SK-N-SH treated with all-trans-retinoic acid at 6 μM for 48 hours (cell line): Measurements from ENCODE around the gene NEUROG1.

Source experiments
- CREB5 ChIP-seq: fragments of 250-450 bp; sonication (Bioruptor Pico); IDR thresholded peaks from 2 replicates; pipeline ENCODE4 v1.5.1; 2020; ENCODE audit warnings: low read depth, mild to moderate bottlenecking, moderate library complexity
- CSRNP3 ChIP-seq: fragments of 250-450 bp; sonication (Bioruptor Pico); IDR thresholded peaks from 2 replicates; pipeline ENCODE4 v1.5.1; 2021; ENCODE audit warnings: mild to moderate bottlenecking, moderate library complexity
- PATZ1 ChIP-seq: fragments of 250-450 bp; sonication (Bioruptor Pico); IDR thresholded peaks from 2 replicates; pipeline ENCODE4 v1.8.0; 2020; ENCODE audit warnings: mild to moderate bottlenecking, moderate library complexity, borderline replicate concordance
- POU6F1 ChIP-seq: fragments of 250-450 bp; sonication (Bioruptor Pico); IDR thresholded peaks from 2 replicates; pipeline ENCODE4 v1.8.0; 2021; ENCODE audit warnings: low read depth, mild to moderate bottlenecking, moderate library complexity, borderline replicate concordance
- SNAI2 ChIP-seq: fragments of 250-450 bp; sonication (Bioruptor Pico); IDR thresholded peaks from 2 replicates; pipeline ENCODE4 v1.5.0; 2020; ENCODE audit warnings: mild to moderate bottlenecking, moderate library complexity
- TSHZ2 ChIP-seq: fragments of 250-450 bp; sonication (Bioruptor Pico); IDR thresholded peaks from 2 replicates; pipeline ENCODE4 v1.5.0; 2020; ENCODE audit warnings: mild to moderate bottlenecking, moderate library complexity
- ZC3H10 ChIP-seq: fragments of 250-450 bp; sonication (Bioruptor Pico); IDR thresholded peaks from 2 replicates; pipeline ENCODE4 v1.5.1; 2021; ENCODE audit warnings: mild to moderate bottlenecking, moderate library complexity
- ZFP3 ChIP-seq: fragments of 250-450 bp; sonication (Bioruptor Pico); IDR thresholded peaks from 2 replicates; pipeline ENCODE4 v1.5.0; 2020; ENCODE audit warnings: mild to moderate bottlenecking, moderate library complexity
- ZFP30 ChIP-seq: fragments of 450-650 bp; formaldehyde crosslinking; IDR thresholded peaks from 2 replicates; pipeline ENCODE4 v1.5.0; 2022; ENCODE audit warnings: mild to moderate bottlenecking, moderate library complexity
- ZNF565 ChIP-seq: fragments of 450-650 bp; formaldehyde crosslinking; conservative IDR thresholded peaks from 2 replicates; pipeline ENCODE4 v1.5.0; 2020; ENCODE audit warnings: low read depth, mild to moderate bottlenecking, moderate library complexity
- ZNF8 ChIP-seq: fragments of 450-650 bp; formaldehyde crosslinking; IDR thresholded peaks from 2 replicates; pipeline ENCODE4 v1.5.0; 2020; ENCODE audit warnings: mild to moderate bottlenecking, moderate library complexity

- TF ChIP-seq CREB5 (CRISPR knock-in tag): no peak
- no peak for TF ChIP-seq ZFP3 (CRISPR knock-in tag)
- TF ChIP-seq POU6F1 (CRISPR knock-in tag): no peak
- no peak for TF ChIP-seq SNAI2 (CRISPR knock-in tag)
- no peak for TF ChIP-seq ZFP30 (CRISPR knock-in tag)
- TF ChIP-seq TSHZ2: no peak
- TF ChIP-seq ZNF8 (CRISPR knock-in tag): no peak
- no peak for TF ChIP-seq CSRNP3 (CRISPR knock-in tag)
- TF ChIP-seq ZC3H10 (CRISPR knock-in tag): no peak
- TF ChIP-seq PATZ1 (CRISPR knock-in tag): no peak
- TF ChIP-seq ZNF565 (CRISPR knock-in tag): no peak
Observed at GRCh38 chr5:135497971-135498636, 37.7 kb downstream of the NEUROG1 start.
